SW480 (cell line): ENCODE results near the gene IRF2BPL.

Experiments
- DNase-seq: peaks from one replicate; pipeline ENCODE4 v3.0.0-alpha.2; 2016; ENCODE audit warnings: low spot score

The IRF2BPL gene

DNA sequence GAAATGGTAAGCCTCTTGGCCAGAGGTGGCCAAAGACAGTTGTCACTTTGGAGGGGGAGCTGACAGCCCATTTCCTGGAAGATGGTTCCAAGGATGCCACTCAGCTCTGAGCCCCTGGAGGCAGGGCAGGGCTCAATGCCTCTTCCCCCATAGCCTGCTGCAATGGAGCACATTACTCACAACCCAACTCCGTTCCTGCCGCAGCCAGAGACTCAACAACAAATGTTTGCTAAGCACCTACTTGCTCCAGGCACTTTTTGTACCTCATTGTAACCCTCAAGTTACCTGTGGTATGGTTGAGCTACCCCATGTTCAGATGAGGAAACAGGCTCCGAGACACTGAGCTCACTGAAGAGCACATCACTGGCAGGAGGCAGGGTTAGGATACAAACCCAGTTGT is 19.5 kb downstream of the IRF2BPL start:
- no peak for DNase-seq

DNA sequence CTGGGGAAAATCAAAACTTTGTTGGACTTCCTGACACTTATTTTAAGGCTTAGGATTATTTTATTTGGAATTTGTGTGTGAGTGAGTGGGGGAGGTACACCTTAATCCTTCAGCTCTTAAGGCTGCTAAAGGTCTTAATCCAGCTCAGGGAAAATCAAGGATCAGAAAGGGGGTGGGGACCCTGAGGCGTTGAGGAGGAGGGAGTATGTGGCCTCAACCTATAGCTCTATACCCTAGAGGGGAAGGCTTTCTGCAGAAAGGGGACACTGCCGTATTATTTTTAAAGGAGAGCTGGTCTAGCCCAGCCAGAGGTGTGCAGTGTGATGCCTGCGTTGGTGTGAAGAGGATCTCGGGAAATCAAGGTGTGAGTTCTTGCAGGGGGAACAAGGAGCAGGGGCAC is 20.0 kb downstream of the IRF2BPL start:
- no peak for DNase-seq

DNA sequence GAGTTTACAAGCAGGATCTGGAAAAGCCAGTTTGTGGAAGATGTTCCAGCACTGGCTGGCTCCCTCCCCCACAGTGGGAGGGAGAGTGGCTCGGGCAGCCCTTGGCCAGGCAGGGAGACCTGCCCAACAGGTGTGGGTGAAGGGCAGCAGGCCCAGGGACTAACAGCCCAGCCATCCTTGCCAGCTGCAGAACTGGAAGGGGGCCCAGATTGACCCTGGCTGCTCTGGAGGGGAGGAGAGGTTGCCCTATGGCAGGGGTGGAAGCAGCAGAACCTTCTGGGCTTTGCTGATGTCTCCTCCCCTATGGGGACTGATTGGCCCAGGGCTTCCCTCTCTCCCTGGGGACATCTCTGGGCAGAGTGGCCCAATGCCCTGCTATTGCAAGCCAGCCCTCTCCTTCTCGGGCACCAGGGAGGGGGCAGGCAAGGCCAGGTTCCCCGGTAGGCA is 20.5 kb downstream of the IRF2BPL start:
- DNase-seq: no peak

DNA sequence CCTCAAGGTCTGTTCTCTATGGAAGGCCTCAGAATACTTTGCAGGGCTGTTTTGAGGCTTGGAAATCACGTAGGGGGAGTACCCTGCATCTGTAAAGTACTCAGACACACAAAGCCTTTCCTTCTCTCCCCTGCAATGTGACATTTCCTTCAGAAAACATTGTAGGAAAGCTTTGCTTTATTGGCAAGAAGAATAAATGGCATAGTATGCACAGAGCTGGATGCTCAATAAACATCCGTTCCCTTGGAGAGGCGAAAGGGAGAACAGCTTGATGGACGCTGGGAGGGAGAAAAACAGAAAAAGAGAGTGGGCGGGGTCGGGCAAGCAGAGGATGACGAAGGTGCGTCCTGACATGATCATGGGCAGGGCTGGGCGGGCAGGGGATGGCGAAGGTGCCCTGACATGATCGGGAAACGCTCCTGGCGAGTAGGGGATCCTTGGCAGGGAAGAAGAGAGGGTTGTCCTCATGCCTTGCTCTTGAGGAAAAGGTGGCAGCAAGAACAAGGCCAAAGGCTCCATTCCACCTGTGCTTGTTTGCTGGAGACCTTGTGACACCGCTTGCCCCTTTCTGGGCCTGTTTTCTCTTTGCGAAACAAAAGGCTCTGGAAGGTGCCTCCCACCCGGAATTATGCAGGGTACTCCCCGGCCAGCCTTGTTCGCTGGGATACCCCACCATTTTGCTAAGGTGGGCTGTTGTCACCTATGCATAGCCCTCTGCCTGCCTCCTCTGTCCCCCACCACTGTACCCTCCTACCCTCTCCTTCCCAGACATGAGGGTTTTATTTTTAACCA is 21.1 kb downstream of the IRF2BPL start:
- DNase-seq: no peak

DNA sequence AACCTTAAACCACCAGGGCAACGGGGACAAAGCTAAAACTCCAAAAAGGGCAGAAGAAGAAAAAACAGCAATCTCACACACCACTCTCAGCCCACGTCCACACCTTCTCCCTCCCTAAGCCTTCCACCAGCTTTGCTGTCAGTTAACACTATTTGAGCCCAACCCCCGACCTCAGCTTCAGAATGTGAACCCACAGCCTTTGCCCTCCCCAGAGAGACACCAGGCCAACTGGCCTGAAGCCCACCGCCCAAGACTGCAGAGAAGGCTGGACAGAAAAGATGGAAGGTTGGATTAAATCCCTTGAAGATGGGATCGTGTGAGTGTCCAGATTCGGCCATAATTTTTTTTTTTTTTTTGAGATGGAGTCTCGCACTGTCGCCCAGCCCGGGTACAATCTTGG is 22.4 kb downstream of the IRF2BPL start:
- DNase-seq: no peak

DNA sequence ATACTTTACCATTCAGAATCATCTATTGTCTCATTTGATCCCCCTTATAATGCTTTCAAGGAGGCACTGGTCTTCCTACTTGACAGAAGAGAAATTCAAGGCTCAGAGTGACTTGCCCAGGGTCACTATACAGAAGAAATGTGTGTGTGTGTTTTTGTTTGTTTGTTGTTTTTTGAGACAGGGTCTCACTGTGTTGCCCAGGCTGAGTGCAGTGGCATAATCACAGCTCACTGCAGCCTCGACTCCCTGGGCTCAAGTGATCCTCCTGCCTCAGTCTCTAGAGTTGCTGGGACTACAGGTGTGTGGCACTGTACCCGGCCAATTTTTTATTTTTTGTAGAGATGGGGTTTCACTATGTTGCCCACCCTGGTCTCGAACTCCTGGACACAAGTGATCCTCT is 22.9 kb downstream of the IRF2BPL start:
- DNase-seq: no peak

DNA sequence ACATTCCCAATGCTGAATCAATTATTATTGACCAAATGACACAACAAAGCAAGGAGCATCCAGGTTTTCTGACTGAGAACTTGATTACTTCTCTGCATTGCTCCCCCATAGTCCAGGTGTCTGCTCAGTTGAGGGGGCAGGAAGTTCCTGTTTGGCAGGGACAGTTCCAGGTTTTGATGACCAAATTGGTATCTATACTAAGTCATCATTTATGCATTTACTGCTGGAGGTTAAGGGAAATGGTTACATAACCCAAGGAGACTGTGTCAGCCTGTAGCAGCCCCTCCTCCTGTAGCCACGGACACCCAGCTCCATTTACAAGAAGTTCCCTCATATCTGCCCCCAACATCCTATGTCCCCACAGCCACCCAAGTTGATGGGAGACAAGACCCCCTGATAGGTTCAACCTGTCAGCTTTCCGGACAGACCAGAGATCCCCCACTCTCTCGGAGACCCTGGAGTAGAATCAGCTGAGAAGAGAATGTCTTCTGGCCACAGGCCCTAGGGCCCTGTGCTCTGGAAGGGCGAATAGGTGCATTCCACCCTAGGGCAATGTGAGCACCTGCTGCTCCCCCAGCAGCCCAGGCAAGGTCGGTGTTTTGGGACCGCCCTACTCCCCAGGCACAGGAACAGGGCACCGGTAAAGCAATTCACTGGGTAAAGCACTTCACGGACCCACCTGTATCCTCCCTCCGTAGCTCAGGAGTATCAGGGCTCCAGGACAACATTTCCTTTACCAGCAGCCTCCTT is 23.6 kb downstream of the IRF2BPL start:
- no peak for DNase-seq

DNA sequence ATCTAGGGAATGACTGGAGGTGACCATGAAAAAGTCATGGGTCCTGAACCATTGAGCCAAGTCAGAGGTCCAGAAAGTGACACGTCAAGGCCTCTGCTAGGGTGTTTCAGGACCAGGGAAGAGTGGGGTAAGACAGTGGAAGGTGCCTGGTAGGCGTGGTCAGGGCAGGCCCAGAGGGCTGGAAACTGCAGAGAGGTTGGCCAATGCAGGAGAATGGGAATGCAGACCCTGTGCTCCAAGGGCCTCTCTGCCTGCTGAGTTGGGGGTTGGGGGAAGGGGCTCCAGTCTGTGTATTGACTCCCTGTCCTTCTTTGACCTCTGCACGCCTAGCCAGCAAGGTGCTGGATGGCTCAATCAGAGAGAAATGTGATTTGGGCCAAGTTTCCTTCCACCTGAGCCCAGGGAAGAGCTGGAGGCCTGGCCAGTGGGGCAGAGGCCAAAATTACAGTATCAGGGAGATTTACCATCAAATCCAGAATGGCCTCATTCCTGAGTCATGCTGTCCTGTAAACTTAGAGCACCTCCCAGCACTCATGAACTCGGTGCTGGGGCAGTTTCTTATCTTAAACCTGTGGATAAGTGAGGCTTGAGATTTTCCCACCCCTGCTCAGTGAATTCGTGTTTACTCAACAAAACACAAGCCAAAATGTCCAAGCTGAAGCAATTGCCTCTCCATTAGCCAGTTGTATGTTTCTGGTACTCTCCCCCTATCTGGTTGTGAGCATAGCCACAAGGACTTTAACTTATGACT is 24.4 kb downstream of the IRF2BPL start:
- DNase-seq: no peak

DNA sequence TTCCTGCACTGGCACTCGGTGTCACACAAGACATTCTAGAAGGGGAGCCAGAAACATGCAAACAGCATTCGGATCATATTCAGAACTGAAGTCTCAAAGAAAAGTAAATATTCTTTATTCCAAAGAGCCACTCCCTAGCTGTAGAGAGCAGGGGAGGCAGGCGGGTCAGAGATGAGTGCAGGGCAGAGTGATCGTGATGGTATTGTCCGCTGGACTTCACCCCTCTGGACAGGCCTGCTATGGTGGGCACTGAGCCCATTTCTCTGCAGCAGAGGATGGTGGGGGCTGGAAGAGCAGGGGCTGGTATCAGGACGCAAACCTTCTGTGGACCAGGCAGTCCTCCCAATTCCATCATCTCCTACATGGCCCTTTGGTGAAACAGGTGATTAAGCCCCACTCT is 25.6 kb downstream of the IRF2BPL start:
- DNase-seq: no peak

DNA sequence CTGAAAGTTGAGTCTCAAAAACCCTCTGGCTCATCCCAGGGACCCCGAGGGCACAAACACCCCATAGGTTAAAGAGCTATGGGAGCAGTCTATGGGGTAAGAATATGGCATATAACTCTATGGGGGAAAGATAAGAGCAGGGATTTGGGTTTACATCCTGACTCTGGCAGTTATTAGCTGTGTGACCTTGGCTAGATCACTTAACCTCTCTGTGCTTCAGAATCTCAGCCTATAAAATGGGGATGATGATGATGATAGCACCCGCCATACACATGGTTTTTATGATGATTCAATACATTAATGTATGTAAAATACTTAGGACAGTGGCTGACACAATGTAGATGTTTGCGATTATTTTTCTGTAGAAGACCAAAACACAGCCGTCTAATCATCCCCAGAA is 26.2 kb downstream of the IRF2BPL start:
- no peak for DNase-seq

DNA sequence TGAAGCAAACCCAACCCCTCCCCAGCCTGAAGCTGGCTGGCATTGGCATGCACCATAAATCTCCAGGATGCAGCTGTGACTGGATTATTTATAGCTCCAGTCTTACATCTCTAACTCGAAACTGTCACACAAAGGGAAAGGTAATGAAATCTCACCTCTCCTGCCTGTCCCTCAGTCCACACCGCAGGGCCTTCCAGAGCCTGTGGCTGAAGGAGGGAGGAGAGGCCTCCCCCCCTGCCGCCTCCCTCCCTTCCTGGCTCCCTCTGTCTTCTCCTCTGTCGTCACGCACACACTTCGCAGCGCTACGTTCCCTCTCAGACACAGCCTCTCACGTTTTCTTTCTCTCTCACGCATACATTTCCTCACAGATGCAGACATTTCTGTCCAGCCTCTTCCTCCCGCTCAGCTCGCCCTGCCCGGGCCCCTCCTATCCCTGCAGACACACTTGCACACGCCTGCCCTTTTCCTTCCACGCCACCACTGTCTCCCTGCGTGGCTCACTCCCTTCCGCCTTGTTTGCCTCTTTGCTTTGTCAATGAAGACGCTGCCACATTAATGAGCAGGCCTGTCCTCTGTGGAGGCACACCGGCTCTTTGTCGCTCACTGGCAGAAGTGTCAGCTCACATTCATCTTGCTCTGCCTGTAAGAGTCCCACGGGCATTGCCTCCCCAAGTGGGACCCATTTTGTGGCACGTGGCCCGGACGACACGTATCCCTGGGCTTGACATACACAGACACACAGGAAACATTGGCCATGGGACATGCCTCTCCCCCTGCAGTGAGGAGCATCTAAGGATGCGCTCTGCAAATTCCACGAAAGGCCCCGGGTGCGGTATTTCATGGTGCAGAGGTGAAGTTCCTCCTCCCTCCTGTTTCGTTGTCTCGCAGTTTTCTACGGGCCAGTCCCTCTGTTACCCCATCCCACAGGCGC is 27.9 kb downstream of the IRF2BPL start:
- no peak for DNase-seq

DNA sequence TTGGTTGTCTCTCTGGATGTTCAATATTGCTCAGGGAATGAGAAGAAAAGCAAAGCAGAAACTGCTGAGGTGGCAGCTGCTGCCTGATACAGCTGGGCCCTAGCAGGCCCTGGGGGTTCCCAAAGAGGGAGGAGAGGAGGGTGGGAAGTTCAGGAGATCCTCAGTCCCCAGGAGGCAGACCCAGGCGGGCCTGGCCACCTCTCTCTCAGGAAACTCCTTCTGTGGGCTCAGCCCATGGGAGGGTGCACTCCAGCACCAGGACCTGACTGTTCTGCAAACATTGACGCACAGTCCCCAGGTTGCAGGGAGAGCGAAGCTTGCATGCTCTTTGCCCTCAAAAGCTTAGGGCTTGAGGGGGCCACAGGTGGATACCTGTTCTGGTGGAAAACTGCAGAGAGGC is 29.6 kb downstream of the IRF2BPL start:
- no peak for DNase-seq

DNA sequence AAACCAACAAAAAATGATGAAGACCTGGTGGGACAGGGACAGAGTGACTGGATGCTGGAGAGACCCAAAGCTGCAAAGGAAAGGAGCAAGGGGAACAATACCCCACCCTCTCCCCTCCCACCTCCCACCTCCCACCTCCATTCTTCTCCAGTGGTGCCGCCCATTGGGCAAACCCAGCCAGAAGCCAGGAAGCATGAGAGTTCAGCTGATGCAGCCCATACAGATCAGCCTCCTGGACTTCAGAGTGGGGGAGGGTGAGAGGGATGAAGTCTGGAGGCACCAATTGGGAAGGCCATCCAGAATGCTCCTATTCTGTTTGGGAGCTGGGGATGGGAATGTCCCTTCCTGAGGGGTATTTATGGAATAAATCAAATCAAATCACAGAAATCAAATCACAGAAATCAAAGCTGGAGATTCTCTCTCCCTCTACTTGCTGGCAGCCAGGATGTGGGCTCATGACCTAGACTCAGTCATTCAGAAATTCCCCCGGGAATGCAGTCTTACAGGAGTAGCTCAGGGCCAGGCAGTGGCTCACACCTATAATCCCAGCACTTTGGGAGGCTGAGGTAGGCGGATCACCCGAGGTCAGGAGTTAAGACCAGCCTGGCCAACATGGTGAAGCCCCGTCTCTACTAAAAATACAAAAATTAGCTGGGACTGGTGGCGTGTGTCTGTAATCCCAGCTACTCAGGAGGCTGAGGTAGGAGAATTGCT is 31.1 kb downstream of the IRF2BPL start:
- DNase-seq: no peak

DNA sequence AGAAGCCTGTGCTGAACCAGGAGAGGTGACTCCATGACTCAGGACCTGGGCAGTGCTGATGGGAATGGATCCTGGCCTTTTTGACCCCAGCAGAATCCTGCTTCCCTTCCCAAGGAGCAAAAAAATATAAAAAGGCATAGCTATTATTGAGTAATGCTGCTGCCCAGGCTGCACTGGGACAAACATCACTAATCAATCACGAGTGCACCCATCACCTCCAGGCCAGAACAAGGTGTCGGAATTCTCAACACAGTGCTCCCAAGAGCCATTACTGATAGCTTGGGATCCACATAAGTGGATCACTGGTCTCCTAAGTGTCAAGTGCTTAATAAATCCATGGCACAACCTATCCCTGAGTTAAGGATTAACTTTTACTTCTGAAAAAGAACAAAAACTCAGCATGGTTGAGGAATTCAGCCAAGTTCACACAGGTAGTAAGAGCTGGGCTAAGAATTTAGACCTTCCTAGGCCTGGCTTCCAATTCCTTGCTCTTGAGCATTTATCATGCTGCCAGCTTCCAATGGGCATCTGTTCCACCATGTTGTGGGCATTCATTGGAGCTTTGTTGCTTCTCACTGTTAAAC is 31.9 kb downstream of the IRF2BPL start:
- DNase-seq: no peak

DNA sequence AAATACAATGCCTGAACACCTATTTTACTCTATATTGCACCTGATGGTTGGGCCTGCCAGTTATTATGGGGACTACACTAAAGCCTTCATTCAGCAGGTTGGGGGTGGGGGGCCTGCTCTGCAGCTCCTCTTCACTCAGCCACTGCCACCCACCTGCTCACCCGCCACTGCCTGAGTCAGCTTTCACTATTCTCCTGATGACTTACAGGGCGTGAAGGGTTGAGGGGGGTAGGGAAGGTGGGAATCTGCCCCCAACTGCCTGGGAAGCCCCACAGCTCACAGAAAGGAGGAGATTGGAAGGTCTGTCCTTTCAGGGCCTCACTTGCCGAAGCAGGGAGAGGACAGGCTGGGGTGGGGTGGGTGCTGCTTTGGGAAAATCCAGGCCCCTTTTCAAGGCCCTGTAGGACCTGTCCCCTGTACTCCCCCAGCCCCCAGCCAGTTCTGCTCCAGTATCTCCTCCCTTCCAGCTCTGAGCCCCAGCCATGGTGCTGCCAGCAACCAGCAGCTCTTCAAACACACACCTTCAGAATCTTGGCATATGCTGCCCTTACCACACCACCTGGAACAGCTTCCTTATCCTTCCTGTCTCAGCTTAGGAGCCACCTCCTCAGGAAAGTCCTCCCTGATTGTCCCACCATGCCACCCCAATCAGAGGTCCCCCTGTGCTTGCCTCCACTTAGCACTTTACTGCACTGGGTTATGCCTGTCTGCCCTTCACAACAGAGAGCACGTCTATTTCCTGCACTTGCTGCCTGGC is 33.1 kb downstream of the IRF2BPL start:
- DNase-seq: no peak

DNA sequence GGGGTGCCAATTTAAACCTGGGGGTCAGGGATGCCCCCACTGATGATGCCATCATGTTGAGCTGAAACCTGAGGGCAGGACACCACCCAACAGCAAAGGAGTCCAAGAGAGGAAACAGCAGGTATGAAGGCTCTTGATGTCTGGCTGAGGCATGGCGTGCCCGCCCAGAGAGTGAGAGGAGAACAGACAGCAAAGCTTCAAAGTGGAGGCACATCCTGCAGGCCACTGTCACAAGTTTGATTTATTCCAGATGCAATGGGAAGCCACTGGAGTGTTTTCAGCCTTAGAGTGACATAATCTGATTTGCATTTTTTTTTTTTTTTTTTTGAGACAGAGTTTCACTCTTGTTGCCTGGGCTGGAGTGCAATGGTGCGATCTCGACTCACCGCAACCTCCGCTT is 34.8 kb downstream of the IRF2BPL start:
- DNase-seq: no peak

DNA sequence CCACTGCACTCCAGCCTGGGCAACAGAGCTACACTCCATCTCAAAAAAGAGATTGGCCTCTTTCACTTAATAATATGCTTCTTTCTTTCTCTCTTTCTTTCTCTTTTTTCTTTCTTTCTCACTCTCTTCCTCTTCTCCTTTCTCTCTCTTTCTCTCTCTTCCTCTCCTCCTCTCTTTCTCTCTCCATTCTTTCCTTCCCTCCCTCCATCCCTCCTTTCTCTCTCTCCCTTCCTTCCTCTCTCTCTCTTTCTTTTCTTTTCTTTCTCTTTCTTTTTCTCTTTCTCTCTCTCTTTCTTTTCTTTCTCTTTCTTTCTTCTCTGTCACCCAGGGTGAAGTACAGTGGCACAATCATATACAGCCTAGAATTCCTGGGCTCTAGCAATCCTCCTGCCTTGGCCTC is 38.4 kb downstream of the IRF2BPL start:
- no peak for DNase-seq

DNA sequence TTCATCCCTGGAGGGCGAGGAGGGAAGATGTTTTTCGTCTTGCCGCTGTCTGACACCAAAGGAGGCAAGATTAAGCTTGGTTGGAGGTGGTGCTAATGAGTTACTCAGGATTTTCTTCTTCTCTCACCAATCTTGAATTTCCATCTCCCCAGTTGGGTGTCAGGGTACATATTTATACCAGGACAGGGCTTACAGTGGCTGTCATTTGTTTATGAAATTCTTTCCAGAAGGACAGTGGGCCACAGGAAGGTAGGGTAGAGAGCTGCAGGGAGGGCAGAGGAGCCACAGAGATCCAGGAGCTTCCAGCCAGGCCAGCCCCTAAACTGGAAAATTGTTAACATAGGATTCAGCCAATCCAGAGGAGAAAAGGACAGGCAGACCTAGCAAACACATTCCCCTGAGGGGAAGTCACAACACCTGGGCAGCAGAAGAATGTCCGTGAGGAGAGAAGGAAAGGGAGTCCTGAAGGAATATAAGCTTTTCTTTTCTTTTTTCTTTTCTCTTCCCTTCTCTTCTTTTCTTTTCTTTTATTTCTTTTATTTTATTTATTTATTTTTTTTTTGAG is 40.5 kb downstream of the IRF2BPL start:
- DNase-seq: no peak

DNA sequence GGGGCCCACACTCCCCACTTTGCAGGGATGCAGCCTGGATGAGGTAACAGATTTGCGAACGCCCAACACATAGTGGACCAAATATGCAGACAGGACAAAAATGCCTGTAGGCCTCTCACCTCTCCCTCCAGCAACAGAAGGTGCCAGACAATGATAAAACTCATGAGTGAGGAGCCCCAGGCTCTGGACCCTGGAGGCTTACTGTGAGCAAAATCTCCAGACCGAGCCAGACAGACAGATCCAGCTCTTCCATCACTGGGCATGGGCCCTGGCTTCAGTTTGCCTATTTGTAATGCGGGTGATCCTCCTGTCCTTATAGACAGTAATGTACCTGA is 42.3 kb downstream of the IRF2BPL start:
- DNase-seq: no peak
